SU-DHL-6 (cell line): Measurements from ENCODE around the gene ATP6AP2.

Experiments used
- H2AFZ ChIP-seq: fragments of 200-600 bp; sonication (generic); 2 replicates; pipeline ENCODE4 v1.6.1; 2014; ENCODE audit warnings: low read depth, mild to moderate bottlenecking, moderate library complexity, mixed read lengths, antibody characterized with exemption, low read length; ENCODE audit not compliant: severe bottlenecking
- H3F3A ChIP-seq: fragments of 200-600 bp; shearing (Covaris generic); 2 replicates; pipeline ENCODE4 v1.6.0; 2016; ENCODE audit warnings: antibody characterized with exemption, mild to moderate bottlenecking; ENCODE audit not compliant: insufficient read depth
- H3K27ac ChIP-seq: fragments of 200-600 bp; sonication (generic); 2 replicates; pipeline ENCODE4 v1.5.1; 2016; ENCODE audit warnings: low read depth, mild to moderate bottlenecking, low read length, moderate library complexity, mixed read lengths
- H3K27me3 ChIP-seq: fragments of 200-600 bp; sonication (generic), shearing (Covaris generic); 2 replicates; pipeline ENCODE4 v1.6.0; 2014; ENCODE audit warnings: mild to moderate bottlenecking, low read length
- H3K36me3 ChIP-seq: fragments of 200-600 bp; sonication (generic); 2 replicates; pipeline ENCODE4 v1.6.1; 2014; ENCODE audit warnings: mild to moderate bottlenecking, low read length, mixed read lengths
- H3K4me2 ChIP-seq: fragments of 300-600, 200-600 bp; shearing (Covaris generic), sonication (generic); 2 replicates; pipeline ENCODE4 v1.6.0; 2014; ENCODE audit warnings: low read length, low read depth, mild to moderate bottlenecking; ENCODE audit not compliant: poor library complexity, severe bottlenecking
- H3K4me3 ChIP-seq: fragments of 200-600 bp; sonication (generic); 2 replicates; pipeline ENCODE4 v1.5.1; 2014; ENCODE audit warnings: antibody characterized with exemption, low read length, mild to moderate bottlenecking, mixed read lengths; ENCODE audit not compliant: insufficient read depth, poor library complexity, severe bottlenecking
- H3K79me2 ChIP-seq: fragments of 200-600 bp; sonication (generic); 2 replicates; pipeline ENCODE4 v1.6.1; 2014; ENCODE audit warnings: mild to moderate bottlenecking, low read length, moderate library complexity; ENCODE audit not compliant: insufficient read depth
- H3K9ac ChIP-seq: fragments of 200-600 bp; sonication (generic); 2 replicates; pipeline ENCODE4 v1.7.0; 2014; ENCODE audit warnings: mild to moderate bottlenecking, low read length
- H3K9me2 ChIP-seq: fragments of 200-600 bp; sonication (generic); replicated peaks from 2 replicates; pipeline ENCODE4 v1.6.1; 2014; ENCODE audit warnings: low read length; ENCODE audit not compliant: insufficient read depth
- H3K9me3 ChIP-seq: fragments of 200-600 bp; sonication (generic); 2 replicates; pipeline ENCODE4 v1.6.1; 2014; ENCODE audit warnings: low read length, mixed read lengths; ENCODE audit not compliant: insufficient read depth
- H4K20me1 ChIP-seq: fragments of 200-600 bp; sonication (generic); 2 replicates; pipeline ENCODE4 v1.6.1; 2014; ENCODE audit warnings: low read depth, mild to moderate bottlenecking, antibody characterized with exemption, low read length, moderate library complexity, mixed read lengths
- CTCF ChIP-seq: fragments of 200-600 bp; sonication (generic); IDR thresholded peaks from one replicate; pipeline ENCODE4 v1.5.1; 2017; ENCODE audit warnings: antibody characterized with exemption, mild to moderate bottlenecking, low read length, moderate library complexity; ENCODE audit not compliant: insufficient read depth, poor library complexity, severe bottlenecking
- EZH2phosphoT487 ChIP-seq: fragments of 200-600 bp; sonication (generic), shearing (Covaris generic); conservative IDR thresholded peaks from 2 replicates; pipeline ENCODE4 v1.6.1; 2018; ENCODE audit warnings: mild to moderate bottlenecking, antibody characterized with exemption, low read length, moderate library complexity, mixed read lengths

Gene ATP6AP2

GRCh38 chrX:40546870-40547269 lies 33.9 kb upstream of the ATP6AP2 start:
- Histone ChIP-seq H3K27me3 (no peaks in the 10 kb centered on the region), H3K36me3 (no peaks in the 10 kb centered on the region), H3K27ac (no peak overlapping the region), H3K4me2 (no peak overlapping the region), H3K9ac (no peak overlapping the region), H3K4me3 (no peak overlapping the region), H3K79me2 (no peaks in the 10 kb centered on the region), H3K9me3 (no peaks in the 10 kb centered on the region), H2AFZ (no peak overlapping the region), H4K20me1 (no peaks in the 10 kb centered on the region), H3F3A (no peaks in the 10 kb centered on the region), H3K9me2 (no peaks in the 10 kb centered on the region)
- no peak for TF ChIP-seq EZH2phosphoT487
- no peak for TF ChIP-seq CTCF

- Histone ChIP-seq H3K9me2 (no peaks in the 10 kb centered on the region), H2AFZ (no peak overlapping the region), H3K27me3 (no peaks in the 10 kb centered on the region), H3K36me3 (no peaks in the 10 kb centered on the region), H3K79me2 (no peaks in the 10 kb centered on the region), H3K9ac (no peak overlapping the region), H3K4me3 (no peak overlapping the region), H3K27ac (no peak overlapping the region), H3K4me2 (no peak overlapping the region), H4K20me1 (no peaks in the 10 kb centered on the region), H3K9me3 (no peaks in the 10 kb centered on the region), H3F3A (no peaks in the 10 kb centered on the region)
- TF ChIP-seq CTCF (no peak), EZH2phosphoT487 (no peak)
Measured at GRCh38 chrX:40550066-40550465, 30.7 kb upstream of the ATP6AP2 start.

- H3K9me2 ChIP-seq = no peaks in the 10 kb centered on the region
- no peak for TF ChIP-seq CTCF
- TF ChIP-seq EZH2phosphoT487 = no peak
- no peaks in the 10 kb centered on the region for H3F3A ChIP-seq
- no peak overlapping the region for H3K27ac ChIP-seq
- H4K20me1 ChIP-seq = no peaks in the 10 kb centered on the region
- no peak overlapping the region for H3K4me3 ChIP-seq
- no peak overlapping the region for H2AFZ ChIP-seq
- no peaks in the 10 kb centered on the region for H3K36me3 ChIP-seq
- H3K79me2 ChIP-seq = no peaks in the 10 kb centered on the region
- no peak overlapping the region for H3K9ac ChIP-seq
- no peaks in the 10 kb centered on the region for H3K27me3 ChIP-seq
- no peak overlapping the region for H3K4me2 ChIP-seq
- H3K9me3 ChIP-seq = no peaks in the 10 kb centered on the region
Measured at GRCh38 chrX:40552768-40553167, 28.0 kb upstream of the ATP6AP2 start.
